ENCODE measurements around the gene PCDH18. TPM values are rescaled to one million over a fixed set of nuclear protein-coding genes. Genes with fewer than 3 reads are reported as not detected.
A peak's percentile ranks its signal among the peaks of the same experiment; 100 is the strongest.

The PCDH18 gene
- total RNA-seq, 1 experiment from 2014 or later = 28.0 TPM

- Mint-ChIP-seq H3K27ac (no peak overlapping the region), H3K4me3 (peak overlapping the region; percentile 2; the same call in 1 of the 2 replicates), H3K4me1 (peaks cover 48% of the 10 kb centered on the region), H3K9me3 (peaks cover under 1% of the 10 kb centered on the region; the same call in 1 of the 2 replicates), H3K27me3 (ENCODE audit: low read depth) (peaks cover 11% of the 10 kb centered on the region), H3K36me3 (no peaks in the 10 kb centered on the region)
- no peak for DNase-seq (ENCODE audit: low spot score)
- ChIA-PET CTCF (no interaction called here), POLR2A (interaction anchor here (0.6 kb wide), 1 partner anchor 125 kb away, joined by 3 read pairs; no protein-coding TSS in a partner anchor)
- no peak for ATAC-seq
- TF ChIP-seq HMGA2 (CRISPR knock-in tag; IDR thresholded peaks at IDR 0.05) = no peak
Measured at GRCh38 chr4:137545461-137545861, 13.2 kb upstream of the PCDH18 start.

- Mint-ChIP-seq H3K9me3 (peaks cover 3% of the 10 kb centered on the region; the same call in 1 of the 2 replicates), H3K4me1 (peaks cover 54% of the 10 kb centered on the region), H3K36me3 (no peaks in the 10 kb centered on the region), H3K4me3 (peak overlapping the region; percentile 47), H3K27me3 (ENCODE audit: low read depth) (peaks cover 11% of the 10 kb centered on the region), H3K27ac (peak overlapping the region; percentile 97)
- DNase-seq (ENCODE audit: low spot score) = no peak
- ATAC-seq = no peak
- POLR2A ChIA-PET = interaction anchor here (0.7 kb wide), 1 partner anchor 18 kb away, joined by 3 read pairs; no protein-coding TSS in a partner anchor
- CTCF ChIA-PET = no interaction called here
- TF ChIP-seq NFATC4 (CRISPR knock-in tag; IDR thresholded peaks at IDR 0.05) (no peak), E2F5 (CRISPR knock-in tag; IDR thresholded peaks at IDR 0.05) (no peak), ZNF219 (CRISPR knock-in tag; IDR thresholded peaks at IDR 0.05; ENCODE audit: borderline replicate concordance) (no peak), AR (CRISPR knock-in tag; IDR thresholded peaks at IDR 0.05) (no peak), SMAD3 (CRISPR knock-in tag; IDR thresholded peaks at IDR 0.05; ENCODE audit: borderline replicate concordance) (no peak), ZNF138 (CRISPR knock-in tag; conservative IDR thresholded peaks at IDR 0.05) (no peak), AFF4 (CRISPR knock-in tag; IDR thresholded peaks at IDR 0.05; ENCODE audit: borderline replicate concordance) (no peak), ZNF416 (CRISPR knock-in tag; IDR thresholded peaks at IDR 0.05) (no peak)
- TF ChIP-seq, protein P1, sequence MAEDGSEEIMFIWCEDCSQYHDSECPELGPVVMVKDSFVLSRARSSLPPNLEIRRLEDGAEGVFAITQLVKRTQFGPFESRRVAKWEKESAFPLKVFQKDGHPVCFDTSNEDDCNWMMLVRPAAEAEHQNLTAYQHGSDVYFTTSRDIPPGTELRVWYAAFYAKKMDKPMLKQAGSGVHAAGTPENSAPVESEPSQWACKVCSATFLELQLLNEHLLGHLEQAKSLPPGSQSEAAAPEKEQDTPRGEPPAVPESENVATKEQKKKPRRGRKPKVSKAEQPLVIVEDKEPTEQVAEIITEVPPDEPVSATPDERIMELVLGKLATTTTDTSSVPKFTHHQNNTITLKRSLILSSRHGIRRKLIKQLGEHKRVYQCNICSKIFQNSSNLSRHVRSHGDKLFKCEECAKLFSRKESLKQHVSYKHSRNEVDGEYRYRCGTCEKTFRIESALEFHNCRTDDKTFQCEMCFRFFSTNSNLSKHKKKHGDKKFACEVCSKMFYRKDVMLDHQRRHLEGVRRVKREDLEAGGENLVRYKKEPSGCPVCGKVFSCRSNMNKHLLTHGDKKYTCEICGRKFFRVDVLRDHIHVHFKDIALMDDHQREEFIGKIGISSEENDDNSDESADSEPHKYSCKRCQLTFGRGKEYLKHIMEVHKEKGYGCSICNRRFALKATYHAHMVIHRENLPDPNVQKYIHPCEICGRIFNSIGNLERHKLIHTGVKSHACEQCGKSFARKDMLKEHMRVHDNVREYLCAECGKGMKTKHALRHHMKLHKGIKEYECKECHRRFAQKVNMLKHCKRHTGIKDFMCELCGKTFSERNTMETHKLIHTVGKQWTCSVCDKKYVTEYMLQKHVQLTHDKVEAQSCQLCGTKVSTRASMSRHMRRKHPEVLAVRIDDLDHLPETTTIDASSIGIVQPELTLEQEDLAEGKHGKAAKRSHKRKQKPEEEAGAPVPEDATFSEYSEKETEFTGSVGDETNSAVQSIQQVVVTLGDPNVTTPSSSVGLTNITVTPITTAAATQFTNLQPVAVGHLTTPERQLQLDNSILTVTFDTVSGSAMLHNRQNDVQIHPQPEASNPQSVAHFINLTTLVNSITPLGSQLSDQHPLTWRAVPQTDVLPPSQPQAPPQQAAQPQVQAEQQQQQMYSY (CRISPR knock-in tag; IDR thresholded peaks at IDR 0.05) = no peak
Measured at GRCh38 chr4:137543648-137544047, 11.4 kb upstream of the PCDH18 start.

- peak; percentile 95 for ATAC-seq
- H3K4me1 Mint-ChIP-seq = peaks cover 59% of the 10 kb centered on the region
- CTCF ChIA-PET = no interaction called here
- peaks cover 3% of the 10 kb centered on the region; the same call in 1 of the 2 replicates for H3K9me3 Mint-ChIP-seq
- peak overlapping the region; percentile 97 for H3K27ac Mint-ChIP-seq
- peak; percentile 35 for DNase-seq (ENCODE audit: low spot score)
- peaks cover 11% of the 10 kb centered on the region for H3K27me3 Mint-ChIP-seq (ENCODE audit: low read depth)
- POLR2A ChIA-PET = interaction anchor here (0.7 kb wide), 1 partner anchor 18 kb away, joined by 3 read pairs; no protein-coding TSS in a partner anchor
- H3K36me3 Mint-ChIP-seq = no peaks in the 10 kb centered on the region
- peak overlapping the region; percentile 47 for H3K4me3 Mint-ChIP-seq
- TF ChIP-seq CTCF (IDR thresholded peaks at IDR 0.05) (no peak), MXD4 (CRISPR knock-in tag; IDR thresholded peaks at IDR 0.05; ENCODE audit: borderline replicate concordance) (no peak), IRF2 (CRISPR knock-in tag; IDR thresholded peaks at IDR 0.05; ENCODE audit: borderline replicate concordance, low read depth) (no peak), FOXK1 (CRISPR knock-in tag; IDR thresholded peaks at IDR 0.05) (no peak), RELA (CRISPR knock-in tag; IDR thresholded peaks at IDR 0.05; ENCODE audit: borderline replicate concordance) (no peak), ZNF317 (CRISPR knock-in tag; IDR thresholded peaks at IDR 0.05; ENCODE audit: borderline replicate concordance, low read depth) (no peak)
- TF ChIP-seq, protein P2, sequence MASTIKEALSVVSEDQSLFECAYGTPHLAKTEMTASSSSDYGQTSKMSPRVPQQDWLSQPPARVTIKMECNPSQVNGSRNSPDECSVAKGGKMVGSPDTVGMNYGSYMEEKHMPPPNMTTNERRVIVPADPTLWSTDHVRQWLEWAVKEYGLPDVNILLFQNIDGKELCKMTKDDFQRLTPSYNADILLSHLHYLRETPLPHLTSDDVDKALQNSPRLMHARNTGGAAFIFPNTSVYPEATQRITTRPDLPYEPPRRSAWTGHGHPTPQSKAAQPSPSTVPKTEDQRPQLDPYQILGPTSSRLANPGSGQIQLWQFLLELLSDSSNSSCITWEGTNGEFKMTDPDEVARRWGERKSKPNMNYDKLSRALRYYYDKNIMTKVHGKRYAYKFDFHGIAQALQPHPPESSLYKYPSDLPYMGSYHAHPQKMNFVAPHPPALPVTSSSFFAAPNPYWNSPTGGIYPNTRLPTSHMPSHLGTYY (CRISPR knock-in tag; IDR thresholded peaks at IDR 0.05) = no peak; the same call in 1 of the 2 replicates
Measured at GRCh38 chr4:137543198-137543597, 10.9 kb upstream of the PCDH18 start.

Data from WTC11 (cell line).